Measurements from ENCODE around the gene FXYD6. TPM values are rescaled to one million over a fixed set of nuclear protein-coding genes. Genes with fewer than 3 reads are reported as not detected.

FXYD6 gene
- polyA plus RNA-seq, 3 donors: 15.5 to 132 (median 39.6) TPM

- WGBS, 3 donors: 94 to 96% (median 96%) methylated on average over 7 of the region's 7 CpGs
- H3K27ac ChIP-seq (ENCODE audit: low read depth, low read length): no peak overlapping the region
Observed at GRCh38 chr11:117912497-117912896, 36.0 kb upstream of the FXYD6 start.

- H3K27ac ChIP-seq (ENCODE audit: low read depth, low read length): no peak overlapping the region
- WGBS, 3 donors: 78 to 91% (median 84%) methylated on average over 3 of the region's 3 CpGs
Observed at GRCh38 chr11:117911694-117912093, 35.2 kb upstream of the FXYD6 start.

GRCh38 chr11:117910941-117911655 lies 34.6 kb upstream of the FXYD6 start:
- 69 to 78% (median 74%) methylated on average over 12 of the region's 12 CpGs for WGBS, 3 donors
- no peak overlapping the region for H3K27ac ChIP-seq (ENCODE audit: low read depth, low read length)

GRCh38 chr11:117910525-117910924 lies 34.1 kb upstream of the FXYD6 start:
- no peak overlapping the region for H3K27ac ChIP-seq (ENCODE audit: low read depth, low read length)
- 61 to 70% (median 63%) methylated on average over 4 of the region's 4 CpGs for WGBS, 3 donors

GRCh38 chr11:117909611-117910382 lies 33.3 kb upstream of the FXYD6 start:
- WGBS, 3 donors: 84 to 87% (median 87%) methylated on average over 20 of the region's 20 CpGs
- no peak overlapping the region for H3K27ac ChIP-seq (ENCODE audit: low read depth, low read length)

GRCh38 chr11:117908959-117909610 lies 32.6 kb upstream of the FXYD6 start:
- 87 to 90% (median 90%) methylated on average over 4 of the region's 4 CpGs for WGBS, 3 donors

GRCh38 chr11:117908109-117908895 lies 31.8 kb upstream of the FXYD6 start:
- no peak overlapping the region for H3K27ac ChIP-seq (ENCODE audit: low read depth, low read length)
- 82 to 91% (median 89%) methylated on average over 17 of the region's 17 CpGs for WGBS, 3 donors

More at GRCh38 chr11:117908959-117909610, 32.6 kb upstream of the FXYD6 start:
- no peak overlapping the region for H3K27ac ChIP-seq (ENCODE audit: low read depth, low read length)

GRCh38 chr11:117907276-117908108 lies 31.0 kb upstream of the FXYD6 start:
- H3K27ac ChIP-seq (ENCODE audit: low read depth, low read length): no peak overlapping the region
- WGBS, 3 donors: 33 to 34% (median 33%) methylated on average over 24 of the region's 24 CpGs

GRCh38 chr11:117906710-117907109 lies 30.3 kb upstream of the FXYD6 start:
- WGBS, 3 donors: 76 to 84% (median 78%) methylated on average over 4 of the region's 4 CpGs
- H3K27ac ChIP-seq (ENCODE audit: low read depth, low read length): no peak overlapping the region

GRCh38 chr11:117906126-117906525 lies 29.7 kb upstream of the FXYD6 start:
- WGBS, 3 donors: 86 to 95% (median 94%) methylated on average over 2 of the region's 2 CpGs
- no peak overlapping the region for H3K27ac ChIP-seq (ENCODE audit: low read depth, low read length)

- WGBS, 3 donors: 73 to 85% (median 80%) methylated on average over 4 of the region's 4 CpGs
- no peak overlapping the region for H3K27ac ChIP-seq (ENCODE audit: low read depth, low read length)
Observed at GRCh38 chr11:117905524-117905923, 29.1 kb upstream of the FXYD6 start.

- H3K27ac ChIP-seq (ENCODE audit: low read depth, low read length): no peak overlapping the region
- WGBS, 3 donors: 87 to 93% (median 92%) methylated on average over 14 of the region's 14 CpGs
Observed at GRCh38 chr11:117903505-117904382, 27.3 kb upstream of the FXYD6 start.

GRCh38 chr11:117902001-117902845 lies 25.8 kb upstream of the FXYD6 start:
- 88 to 90% (median 89%) methylated on average over 13 of the region's 13 CpGs for WGBS, 3 donors

GRCh38 chr11:117901601-117902000 lies 25.1 kb upstream of the FXYD6 start:
- H3K27ac ChIP-seq (ENCODE audit: low read depth, low read length): no peak overlapping the region
- 92 to 97% (median 96%) methylated on average over 9 of the region's 9 CpGs for WGBS, 3 donors

More at GRCh38 chr11:117902001-117902845, 25.8 kb upstream of the FXYD6 start:
- no peak overlapping the region for H3K27ac ChIP-seq (ENCODE audit: low read depth, low read length)

- WGBS, 3 donors: 80 to 91% (median 87%) methylated on average over 11 of the region's 11 CpGs
Observed at GRCh38 chr11:117900720-117901440, 24.4 kb upstream of the FXYD6 start.

More at GRCh38 chr11:117900720-117901440, 24.4 kb upstream of the FXYD6 start:
- no peak overlapping the region for H3K27ac ChIP-seq (ENCODE audit: low read depth, low read length)

All from adipose tissue (tissue), 3 donors.